ENCODE results near the gene CAMSAP3. TPM values are rescaled to one million over a fixed set of nuclear protein-coding genes. Genes with fewer than 3 reads are reported as not detected.

CAMSAP3 gene, protein sequence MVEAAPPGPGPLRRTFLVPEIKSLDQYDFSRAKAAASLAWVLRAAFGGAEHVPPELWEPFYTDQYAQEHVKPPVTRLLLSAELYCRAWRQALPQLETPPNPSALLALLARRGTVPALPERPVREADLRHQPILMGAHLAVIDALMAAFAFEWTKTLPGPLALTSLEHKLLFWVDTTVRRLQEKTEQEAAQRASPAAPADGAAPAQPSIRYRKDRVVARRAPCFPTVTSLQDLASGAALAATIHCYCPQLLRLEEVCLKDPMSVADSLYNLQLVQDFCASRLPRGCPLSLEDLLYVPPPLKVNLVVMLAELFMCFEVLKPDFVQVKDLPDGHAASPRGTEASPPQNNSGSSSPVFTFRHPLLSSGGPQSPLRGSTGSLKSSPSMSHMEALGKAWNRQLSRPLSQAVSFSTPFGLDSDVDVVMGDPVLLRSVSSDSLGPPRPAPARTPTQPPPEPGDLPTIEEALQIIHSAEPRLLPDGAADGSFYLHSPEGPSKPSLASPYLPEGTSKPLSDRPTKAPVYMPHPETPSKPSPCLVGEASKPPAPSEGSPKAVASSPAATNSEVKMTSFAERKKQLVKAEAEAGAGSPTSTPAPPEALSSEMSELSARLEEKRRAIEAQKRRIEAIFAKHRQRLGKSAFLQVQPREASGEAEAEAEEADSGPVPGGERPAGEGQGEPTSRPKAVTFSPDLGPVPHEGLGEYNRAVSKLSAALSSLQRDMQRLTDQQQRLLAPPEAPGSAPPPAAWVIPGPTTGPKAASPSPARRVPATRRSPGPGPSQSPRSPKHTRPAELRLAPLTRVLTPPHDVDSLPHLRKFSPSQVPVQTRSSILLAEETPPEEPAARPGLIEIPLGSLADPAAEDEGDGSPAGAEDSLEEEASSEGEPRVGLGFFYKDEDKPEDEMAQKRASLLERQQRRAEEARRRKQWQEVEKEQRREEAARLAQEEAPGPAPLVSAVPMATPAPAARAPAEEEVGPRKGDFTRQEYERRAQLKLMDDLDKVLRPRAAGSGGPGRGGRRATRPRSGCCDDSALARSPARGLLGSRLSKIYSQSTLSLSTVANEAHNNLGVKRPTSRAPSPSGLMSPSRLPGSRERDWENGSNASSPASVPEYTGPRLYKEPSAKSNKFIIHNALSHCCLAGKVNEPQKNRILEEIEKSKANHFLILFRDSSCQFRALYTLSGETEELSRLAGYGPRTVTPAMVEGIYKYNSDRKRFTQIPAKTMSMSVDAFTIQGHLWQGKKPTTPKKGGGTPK
- not detected in 2 replicates for total RNA-seq (2014; rRNA removed; shearing (Covaris generic))

DNA sequence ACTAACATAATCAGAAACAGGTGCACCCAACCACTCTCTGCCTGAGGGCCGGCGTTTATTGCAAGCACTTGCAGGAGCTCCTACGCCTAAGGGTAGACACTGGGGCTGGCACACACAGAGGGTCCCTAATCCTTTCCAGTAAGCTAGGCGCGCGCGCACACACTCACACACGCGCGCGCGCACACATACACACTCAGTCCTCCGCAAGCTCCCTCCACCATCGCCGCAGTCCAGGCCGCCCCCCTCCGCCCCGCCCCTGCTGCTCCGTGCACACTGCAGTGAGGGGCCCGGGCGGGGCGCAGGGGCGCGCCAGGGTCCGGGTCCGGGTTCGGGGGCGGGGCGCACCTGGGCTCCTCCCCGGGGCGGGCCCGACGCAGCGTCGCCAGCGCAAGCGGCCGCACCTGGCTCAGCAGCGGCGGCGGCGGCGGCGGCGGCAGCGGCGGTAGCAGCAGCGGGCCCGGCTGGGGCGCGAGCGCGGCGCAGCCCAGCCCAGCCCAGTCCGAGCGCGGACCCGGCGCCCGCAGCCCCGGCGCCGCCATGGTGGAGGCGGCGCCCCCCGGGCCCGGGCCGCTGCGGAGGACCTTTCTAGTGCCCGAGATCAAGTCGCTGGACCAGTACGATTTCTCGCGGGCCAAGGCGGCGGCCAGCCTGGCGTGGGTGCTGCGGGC, at the start of gene CAMSAP3:
CAMSAP3 (plus strand) TSS at position 398 of the 668 bp plus-strand sequence; CDS start at position 538, 140 bp downstream.
- DNase-seq (ENCODE audit: low read depth): no peak

DNA sequence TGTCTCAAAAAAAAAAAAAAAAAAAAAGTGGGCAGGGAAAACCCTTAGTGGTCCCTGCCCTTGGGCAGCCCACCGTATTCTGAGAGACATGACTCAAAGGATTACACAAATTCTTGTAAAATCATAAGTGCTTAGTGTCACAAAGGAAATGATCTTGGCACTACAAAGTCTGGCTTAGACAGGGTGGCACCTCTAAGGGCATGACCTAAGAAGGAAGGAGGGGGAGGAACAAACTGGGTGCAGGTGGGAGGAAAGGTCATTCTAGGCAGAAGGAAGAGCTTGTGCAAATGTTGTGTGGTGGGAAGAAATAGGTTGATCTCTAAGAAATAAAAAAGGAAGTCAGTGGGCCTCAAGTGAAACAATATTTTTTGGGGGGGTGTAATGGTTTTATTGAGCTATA, 49.8 kb upstream of the CAMSAP3 start:
- no peak for DNase-seq (ENCODE audit: low read depth)

DNA sequence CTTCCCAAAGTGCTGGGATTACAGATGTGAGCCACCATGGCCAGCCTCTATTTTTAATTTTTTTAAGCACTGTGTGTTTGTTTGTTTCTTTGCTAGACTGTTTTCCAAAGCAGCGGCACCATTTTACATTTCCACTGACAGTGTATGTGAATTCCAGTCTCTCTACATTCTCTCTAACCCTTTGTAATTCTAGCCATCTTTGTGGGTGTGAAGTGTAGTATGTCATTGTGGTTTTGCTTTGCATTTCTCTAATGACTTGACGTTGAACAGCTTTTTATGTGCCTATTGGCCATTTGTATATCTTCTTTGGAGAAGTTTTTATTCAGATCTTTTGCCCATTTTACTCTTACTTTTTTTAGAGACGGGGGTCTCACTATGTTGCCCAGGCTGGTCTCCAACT, 48.5 kb upstream of the CAMSAP3 start:
- no peak for DNase-seq (ENCODE audit: low read depth)

DNA sequence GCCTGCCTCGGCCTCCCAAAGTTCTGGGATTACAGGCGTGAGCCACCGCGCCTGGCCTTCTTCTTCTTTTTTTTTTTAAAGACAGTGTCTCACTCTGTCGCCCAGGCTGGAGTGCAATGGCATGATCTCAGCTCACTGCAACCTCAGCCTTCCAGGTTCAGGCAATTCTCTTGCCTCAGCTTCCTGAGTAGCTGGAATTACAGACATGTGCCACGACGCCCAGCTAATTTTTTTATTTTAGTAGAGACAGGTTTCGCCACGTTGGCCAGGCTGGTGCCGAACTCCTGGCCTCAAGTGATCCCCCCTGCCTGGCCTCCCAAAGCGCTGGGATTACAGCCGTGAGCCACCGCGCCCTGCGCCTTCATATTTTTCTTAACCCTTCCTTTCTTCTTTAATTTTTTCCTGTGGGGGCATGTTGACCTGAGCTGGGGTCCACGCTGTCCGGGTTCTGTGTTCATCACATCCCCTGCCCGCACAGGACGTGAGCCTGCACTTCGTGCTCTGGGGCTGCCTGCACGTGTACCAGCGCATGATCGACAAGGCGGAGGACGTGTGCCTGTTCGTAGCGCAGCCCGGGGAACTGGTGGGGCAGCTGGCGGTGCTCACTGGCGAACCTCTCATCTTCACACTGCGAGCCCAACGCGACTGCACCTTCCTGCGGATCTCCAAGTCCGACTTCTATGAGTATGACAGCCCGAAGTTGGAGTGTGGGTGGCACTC, 46.1 kb upstream of the CAMSAP3 start:
- no peak for DNase-seq (ENCODE audit: low read depth)

DNA sequence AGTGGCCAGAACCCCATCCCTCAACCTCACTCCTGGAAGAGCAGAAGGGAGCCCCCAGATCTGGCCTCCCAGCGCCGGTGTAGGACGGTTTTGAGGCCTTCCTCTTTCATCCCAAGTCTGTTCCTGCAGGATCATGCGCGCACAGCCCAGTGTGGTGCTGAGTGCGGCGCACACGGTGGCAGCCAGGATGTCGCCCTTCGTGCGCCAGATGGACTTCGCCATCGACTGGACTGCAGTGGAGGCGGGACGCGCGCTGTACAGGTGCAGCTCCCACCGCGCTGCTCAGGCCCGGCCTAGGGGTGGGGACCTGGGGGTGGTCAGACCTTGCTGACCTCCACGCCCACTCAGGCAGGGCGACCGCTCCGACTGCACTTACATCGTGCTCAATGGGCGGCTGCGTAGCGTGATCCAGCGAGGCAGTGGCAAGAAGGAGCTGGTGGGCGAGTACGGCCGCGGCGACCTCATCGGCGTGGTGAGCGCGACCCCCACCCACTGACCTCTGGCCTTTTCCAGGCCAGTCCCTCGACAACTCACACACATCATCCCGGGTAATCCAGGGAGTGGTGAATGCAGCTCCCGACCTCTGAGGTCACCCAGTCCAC, 45.4 kb upstream of the CAMSAP3 start:
- no peak for DNase-seq (ENCODE audit: low read depth)

DNA sequence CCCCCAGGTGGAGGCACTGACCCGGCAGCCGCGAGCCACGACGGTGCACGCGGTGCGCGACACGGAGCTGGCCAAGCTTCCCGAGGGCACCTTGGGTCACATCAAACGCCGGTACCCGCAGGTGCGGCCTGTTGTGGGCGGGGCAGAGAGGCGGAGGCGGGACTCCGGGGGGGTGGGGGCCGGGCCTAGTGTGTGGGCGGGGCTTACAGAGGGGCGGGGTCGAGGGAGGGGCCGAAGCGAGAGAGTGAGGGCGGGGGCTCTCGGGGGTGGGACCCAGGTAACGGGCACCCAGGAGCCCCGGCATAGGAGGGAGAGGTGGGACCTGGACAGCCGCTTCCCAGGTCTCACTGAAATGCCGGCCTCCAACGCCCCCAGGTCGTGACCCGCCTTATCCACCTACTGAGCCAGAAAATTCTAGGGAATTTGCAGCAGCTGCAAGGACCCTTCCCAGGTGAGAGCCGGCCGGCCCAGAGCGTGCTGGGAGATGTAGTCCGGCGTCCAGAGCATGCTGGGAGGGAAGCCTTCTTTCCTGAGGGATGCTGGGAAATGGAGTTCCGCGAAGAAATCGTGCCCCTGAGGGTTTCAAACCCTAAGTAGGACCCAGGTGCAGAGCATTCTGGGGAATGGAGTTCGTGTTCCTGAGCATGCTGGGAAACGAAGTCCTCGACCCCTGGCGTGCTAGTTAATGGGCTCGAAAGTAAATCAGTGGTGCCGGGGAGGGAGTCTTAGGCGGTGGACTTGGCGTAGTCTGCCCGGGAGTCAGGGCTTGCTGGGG, 44.5 kb upstream of the CAMSAP3 start:
- peak; percentile 13 for DNase-seq (ENCODE audit: low read depth)

DNA sequence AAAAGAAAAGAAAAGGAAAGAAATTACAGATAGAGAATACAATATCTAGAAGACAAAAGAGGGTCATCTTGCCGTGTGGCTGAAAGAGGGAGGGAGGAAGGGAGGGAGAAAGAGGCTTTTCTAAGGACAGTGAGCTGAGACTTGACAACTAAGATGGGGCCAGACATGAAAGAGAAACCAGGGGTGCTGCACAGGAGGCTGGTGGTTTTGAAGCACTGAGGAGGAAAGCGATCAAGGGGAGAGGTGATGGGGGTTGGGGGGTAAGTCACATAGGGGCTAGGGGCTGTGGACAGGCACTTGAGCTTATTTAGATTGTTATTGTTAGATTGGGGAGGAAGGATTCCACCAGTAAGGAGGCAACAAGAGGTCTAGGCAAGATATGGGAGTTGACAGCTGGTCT, 42.9 kb upstream of the CAMSAP3 start:
- DNase-seq (ENCODE audit: low read depth): no peak

DNA sequence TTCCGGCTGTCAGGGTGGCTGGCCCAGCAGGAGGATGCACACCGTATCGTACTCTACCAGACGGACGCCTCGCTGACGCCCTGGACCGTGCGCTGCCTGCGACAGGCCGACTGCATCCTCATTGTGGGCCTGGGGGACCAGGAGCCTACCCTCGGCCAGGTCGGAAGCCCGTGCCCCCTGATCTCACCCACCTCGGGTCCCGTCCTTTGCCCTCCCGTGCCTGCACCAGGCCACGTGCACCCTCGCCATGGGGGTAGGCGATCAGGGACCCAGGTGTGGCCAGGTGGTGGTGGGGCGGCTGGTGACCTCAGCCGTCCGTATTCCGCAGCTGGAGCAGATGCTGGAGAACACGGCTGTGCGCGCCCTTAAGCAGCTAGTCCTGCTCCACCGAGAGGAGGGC, 41.1 kb upstream of the CAMSAP3 start:
- no peak for DNase-seq (ENCODE audit: low read depth)

DNA sequence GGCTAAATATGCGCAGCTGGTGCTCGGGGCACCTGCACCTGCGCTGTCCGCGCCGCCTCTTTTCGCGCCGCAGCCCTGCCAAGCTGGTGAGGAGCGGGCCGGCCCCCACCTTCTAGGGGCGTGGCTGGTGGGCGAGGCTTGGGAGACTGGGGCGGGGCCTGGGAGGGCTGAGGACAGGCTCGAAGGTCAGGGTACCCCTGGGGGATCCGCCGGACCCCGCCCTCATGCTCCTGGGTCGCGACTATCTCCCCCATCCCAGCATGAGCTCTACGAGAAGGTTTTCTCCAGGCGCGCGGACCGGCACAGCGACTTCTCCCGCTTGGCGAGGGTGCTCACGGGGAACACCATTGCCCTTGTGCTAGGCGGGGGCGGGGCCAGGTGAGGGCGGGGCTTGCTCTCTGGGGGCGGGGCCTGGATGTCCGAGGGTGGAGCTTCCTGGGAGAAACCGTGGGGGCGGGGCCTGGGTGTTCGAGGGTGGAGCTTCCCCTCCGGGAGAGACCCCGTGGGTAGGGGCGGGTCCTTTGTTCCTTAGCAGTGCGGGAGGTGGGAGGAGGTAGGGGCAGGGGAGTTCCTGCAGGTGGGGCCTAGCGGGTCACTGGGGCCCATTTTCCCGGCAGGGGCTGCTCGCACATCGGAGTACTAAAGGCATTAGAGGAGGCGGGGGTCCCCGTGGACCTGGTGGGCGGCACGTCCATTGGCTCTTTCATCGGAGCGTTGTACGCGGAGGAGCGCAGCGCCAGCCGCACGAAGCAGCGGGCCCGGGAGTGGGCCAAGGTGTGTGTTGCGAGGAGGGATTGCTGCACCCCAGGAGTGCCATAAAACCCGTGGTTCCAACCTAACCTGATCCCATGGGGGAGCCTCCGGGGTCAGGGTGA, 40.4 kb upstream of the CAMSAP3 start:
- DNase-seq (ENCODE audit: low read depth): no peak

DNA sequence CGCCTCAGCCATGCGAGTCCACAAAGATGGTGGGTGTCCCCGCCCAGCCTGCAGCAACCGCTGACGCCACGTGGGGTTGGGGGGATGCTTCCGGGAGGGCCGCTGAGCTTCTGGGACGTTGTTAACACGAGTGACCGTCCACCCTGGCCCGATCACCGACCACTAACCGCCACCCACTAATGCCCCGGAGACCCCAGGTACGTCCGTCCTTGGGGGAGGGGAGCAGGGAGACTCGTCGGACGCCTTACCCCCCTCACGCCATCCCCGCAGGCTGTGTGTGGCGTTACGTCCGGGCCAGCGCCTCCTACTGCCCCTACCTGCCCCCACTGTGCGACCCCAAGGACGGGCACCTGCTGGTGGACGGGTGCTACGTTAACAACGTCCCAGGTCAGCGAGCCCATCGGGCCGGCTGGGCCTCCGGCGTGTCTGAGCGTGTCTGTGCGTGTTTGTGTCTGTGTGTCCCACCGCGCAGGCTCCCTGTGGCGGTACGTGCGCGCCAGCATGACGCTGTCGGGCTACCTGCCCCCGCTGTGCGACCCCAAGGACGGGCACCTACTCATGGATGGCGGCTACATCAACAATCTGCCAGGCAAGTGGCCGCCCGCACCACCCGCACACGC, 38.9 kb upstream of the CAMSAP3 start:
- DNase-seq (ENCODE audit: low read depth): no peak

DNA sequence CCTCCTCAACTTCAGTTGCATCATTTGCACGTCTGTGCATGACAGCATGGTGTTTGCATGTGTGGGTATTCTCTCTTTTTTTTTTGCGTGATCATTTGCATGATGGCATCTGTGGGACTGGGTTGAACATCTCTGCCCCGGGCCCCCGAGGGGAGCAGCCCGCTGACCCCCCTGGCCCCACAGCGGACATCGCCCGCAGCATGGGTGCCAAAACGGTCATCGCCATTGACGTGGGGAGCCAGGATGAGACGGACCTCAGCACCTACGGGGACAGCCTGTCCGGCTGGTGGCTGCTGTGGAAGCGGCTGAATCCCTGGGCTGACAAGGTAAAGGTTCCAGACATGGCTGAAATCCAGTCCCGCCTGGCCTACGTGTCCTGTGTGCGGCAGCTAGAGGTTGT, 37.0 kb upstream of the CAMSAP3 start:
- DNase-seq (ENCODE audit: low read depth): no peak

DNA sequence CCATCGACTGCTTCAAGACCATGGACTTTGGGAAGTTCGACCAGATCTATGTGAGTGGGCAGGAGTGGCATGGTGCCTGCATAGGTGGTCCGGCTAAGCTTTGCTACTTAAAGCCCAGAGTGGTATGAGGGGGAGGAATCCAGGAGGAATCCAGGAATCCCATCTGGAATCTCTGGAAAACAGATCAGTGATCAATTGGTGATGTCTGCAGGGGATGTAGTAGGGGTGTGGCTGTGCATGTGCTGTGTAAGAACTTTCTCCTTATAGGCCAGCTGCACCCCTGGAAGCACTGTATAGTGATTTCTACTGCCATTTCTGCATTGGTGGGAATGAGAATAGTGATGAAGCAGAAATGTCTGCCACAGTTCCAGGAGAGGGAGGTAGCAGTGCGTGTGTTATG, 36.6 kb upstream of the CAMSAP3 start:
- DNase-seq (ENCODE audit: low read depth): peak; percentile 18

DNA sequence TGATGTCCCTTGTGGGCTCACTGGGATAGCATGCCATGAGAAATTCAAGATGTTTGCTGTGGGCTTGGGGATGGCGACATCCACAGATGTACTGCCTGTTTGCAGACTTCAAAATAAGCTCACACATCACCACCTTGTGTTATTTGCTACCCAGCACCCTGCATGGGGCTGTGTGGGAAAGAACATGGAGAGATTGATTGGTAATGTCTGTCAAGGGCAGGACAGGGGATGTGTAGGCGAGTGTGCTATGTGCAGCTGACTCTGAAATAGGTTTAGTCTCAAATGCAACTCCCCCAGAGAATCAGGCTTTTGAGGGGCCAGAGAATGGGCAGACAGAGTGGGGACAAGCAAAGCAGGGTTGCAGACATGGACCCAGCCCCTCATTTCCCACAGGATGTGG, 35.4 kb upstream of the CAMSAP3 start:
- DNase-seq (ENCODE audit: low read depth): no peak

DNA sequence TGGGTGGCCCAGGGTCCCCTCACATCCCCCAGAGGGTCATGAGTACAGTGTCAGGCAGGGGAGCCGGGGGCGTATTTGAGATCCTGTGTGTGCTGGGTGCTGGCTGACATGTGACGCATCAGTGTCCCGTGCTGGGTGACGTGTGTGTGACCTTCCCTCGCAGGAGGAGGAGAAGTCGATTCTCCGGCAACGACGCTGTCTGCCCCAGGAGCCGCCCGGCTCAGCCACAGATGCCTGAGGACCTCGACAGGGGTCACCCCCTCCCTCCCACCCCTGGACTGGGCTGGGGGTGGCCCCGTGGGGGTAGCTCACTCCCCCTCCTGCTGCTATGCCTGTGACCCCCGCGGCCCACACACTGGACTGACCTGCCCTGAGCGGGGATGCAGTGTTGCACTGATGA, 34.3 kb upstream of the CAMSAP3 start:
- DNase-seq (ENCODE audit: low read depth): no peak

DNA sequence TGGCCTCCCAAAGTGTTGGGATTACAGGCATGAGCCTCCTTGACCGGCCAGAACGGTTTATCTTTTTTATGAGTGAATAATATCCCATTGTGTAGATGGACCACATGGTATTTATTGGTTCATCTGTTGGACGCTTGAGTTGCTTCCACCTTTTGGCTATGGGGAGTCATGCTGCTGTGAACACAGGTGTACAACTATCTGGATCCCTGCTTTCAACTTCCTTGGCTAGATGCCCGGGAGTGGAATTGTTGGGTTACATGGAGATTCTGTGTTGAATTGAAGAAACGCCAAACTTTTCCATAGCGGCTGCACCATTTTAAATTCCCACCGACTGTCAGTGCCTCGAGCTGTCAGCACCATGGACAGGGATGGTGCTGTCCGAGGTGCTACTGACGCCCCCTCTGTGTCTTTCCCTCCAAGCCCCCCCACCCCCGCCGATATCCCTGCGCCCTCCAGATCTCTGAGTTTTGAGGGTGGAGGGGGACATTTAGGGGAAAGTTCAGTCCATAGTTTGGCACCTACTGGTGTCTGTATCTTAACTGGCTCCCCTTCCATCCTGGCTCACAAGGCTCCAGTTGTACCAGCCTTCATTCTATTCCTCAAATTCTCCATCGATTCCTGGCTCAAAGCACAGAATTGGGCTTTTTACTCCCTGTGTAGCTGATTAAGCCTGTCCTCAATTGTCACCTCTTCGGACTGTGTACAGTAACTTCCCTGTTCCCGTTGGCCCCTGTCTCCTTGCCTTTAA, 32.8 kb upstream of the CAMSAP3 start:
- DNase-seq (ENCODE audit: low read depth): no peak

DNA sequence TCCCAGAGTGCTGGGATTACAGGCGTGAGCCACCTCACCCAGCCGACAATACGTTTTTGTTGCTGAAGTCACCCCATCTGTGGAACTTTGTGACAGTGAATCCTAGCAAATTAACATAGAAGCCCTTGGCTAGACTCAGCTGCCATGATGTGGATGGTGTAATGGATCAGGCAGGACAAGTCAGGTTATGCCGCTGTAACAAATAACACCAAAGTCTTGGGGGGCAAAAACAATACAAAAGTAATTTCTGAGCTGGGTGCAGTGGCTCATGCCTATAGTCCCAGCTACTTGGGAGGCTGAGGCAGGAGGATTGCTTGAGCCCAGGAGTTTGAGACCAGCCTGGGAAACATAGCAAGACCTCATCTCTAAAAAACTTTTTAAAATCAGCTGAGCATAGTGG, 30.8 kb upstream of the CAMSAP3 start:
- no peak for DNase-seq (ENCODE audit: low read depth)

DNA sequence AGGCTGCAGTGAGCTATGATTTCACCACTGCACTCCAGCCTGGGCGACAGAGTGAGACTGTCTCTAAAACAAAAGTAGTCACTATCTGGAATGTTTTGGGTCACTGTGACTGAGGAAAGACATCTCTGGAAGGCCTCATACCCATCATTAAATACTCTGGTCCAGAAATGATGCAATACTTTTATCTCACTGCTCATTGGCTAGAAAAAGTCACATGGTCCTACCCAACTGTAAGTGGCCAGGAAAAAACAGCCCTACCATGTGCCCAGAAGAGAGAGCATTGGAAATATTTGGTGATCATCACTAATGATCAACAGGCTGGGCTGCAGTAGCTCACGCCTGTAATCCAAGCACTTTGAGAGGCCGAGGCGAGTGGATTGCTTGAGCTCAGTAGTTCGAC, 30.3 kb upstream of the CAMSAP3 start:
- no peak for DNase-seq (ENCODE audit: low read depth)

DNA sequence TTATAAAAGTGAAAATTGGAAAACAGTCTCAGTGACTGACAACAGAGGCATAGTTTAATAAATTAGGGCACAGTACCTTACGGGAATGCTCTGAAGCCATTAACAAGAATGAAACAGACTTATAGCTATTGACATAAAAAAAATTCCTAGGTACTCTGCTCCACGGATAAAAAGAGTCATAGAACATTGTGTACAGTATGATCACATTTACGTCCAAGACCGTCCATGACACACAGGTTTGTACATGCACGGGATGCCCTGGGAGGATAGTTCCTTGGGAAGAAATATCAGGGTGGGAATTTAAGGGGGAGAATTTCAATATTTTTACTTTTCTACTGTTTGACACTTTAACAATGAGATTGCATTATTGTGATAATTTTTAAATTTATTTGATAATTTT, 24.9 kb upstream of the CAMSAP3 start:
- DNase-seq (ENCODE audit: low read depth): no peak

Measured in RPMI7951 (cell line).